GM12878 (cell line): ENCODE data around the gene MAGEB10. TPM values are rescaled to one million over a fixed set of nuclear protein-coding genes. Genes with fewer than 3 reads are reported as not detected.

Experiments used
- ATAC-seq: fragments of 200-7000 bp; cut with Tn5 transposase; 3 replicates; pipeline ENCODE4 v1.9.1; 2020; ENCODE audit warnings: mild to moderate bottlenecking, moderate library complexity
- BruUV-seq: library from RNA; stranded (reverse); fragments of 400-500 nt; replicated peaks from 2 replicates; lab custom pipeline; 2021; lab: Mats Ljungman, UMichigan
- CTCF ChIA-PET: fragments of 300-600 bp; sonication (Branson Sonifier 250); formaldehyde crosslinking; extraction: SDS; loops from one replicate; lab custom pipeline; 2021; ENCODE audit warnings: inconsistent platforms; lab: Yijun Ruan, JAX
- POLR2A ChIA-PET: fragments of 350-600 bp; formaldehyde crosslinking; extraction: SDS; loops from one replicate; lab custom pipeline; 2021; ENCODE audit warnings: inconsistent platforms; lab: Charles Lee
- RAD21 ChIA-PET: fragments of 300-600 bp; sonication (Branson Sonifier 250); formaldehyde crosslinking; loops from one replicate; lab custom pipeline; 2023; ENCODE audit warnings: antibody characterized with exemption; ENCODE audit not compliant: unreplicated experiment; lab: Charles Lee
- SMC1A ChIA-PET: fragments of 300-600 bp; sonication (Branson Sonifier 250); formaldehyde crosslinking; loops from one replicate; lab custom pipeline; 2023; ENCODE audit not compliant: unreplicated experiment, uncharacterized antibody; lab: Charles Lee
- DNase-seq: peaks from one replicate; pipeline ENCODE4 v3.0.0-alpha.2; 2011; ENCODE audit warnings: low read depth, low spot score
- FAIRE-seq: peaks from 3 replicates; lab custom pipeline; 2011; peaks lifted over from hg19 to GRCh38; lab: Jason Lieb, UNC
- H2AFZ ChIP-seq: 2 replicates; pipeline ENCODE4 v1.6.0; 2011; ENCODE audit warnings: low read depth, low read length, control low read depth; ENCODE audit not compliant: control insufficient read depth
- H3K27ac ChIP-seq: 2 replicates; pipeline ENCODE4 v1.5.1; 2011; ENCODE audit warnings: control low read depth; ENCODE audit not compliant: control insufficient read depth, insufficient read depth
- H3K27me3 ChIP-seq, 2 experiments: replicated peaks in 1 of 2; 2 replicates each; pipeline versions ENCODE4 v1.6.0 to v1.6.1; 2011; ENCODE audit warnings: low read length in 1 of 2; ENCODE audit not compliant: control insufficient read depth in 2 of 2, insufficient read depth in 2 of 2
- H3K36me3 ChIP-seq, 2 experiments: 2 replicates each; pipeline ENCODE4 v1.5.1; 2011; ENCODE audit warnings: low read length in 1 of 2; ENCODE audit not compliant: control insufficient read depth in 2 of 2, insufficient read depth in 2 of 2
- H3K4me1 ChIP-seq: 2 replicates; pipeline ENCODE4 v1.6.1; 2011; ENCODE audit warnings: mild to moderate bottlenecking, low read length, moderate library complexity, mixed read lengths; ENCODE audit not compliant: control insufficient read depth, insufficient read depth
- H3K4me2 ChIP-seq: 2 replicates; pipeline ENCODE4 v1.6.0; 2011; ENCODE audit warnings: control low read depth; ENCODE audit not compliant: control insufficient read depth, insufficient read depth
- H3K4me3 ChIP-seq: fragments of 200-600 bp; sonication (generic); 2 replicates; pipeline ENCODE4 v1.5.1; 2016
- H3K79me2 ChIP-seq: 2 replicates; pipeline ENCODE4 v1.6.0; 2011; ENCODE audit warnings: low read length; ENCODE audit not compliant: control insufficient read depth, insufficient read depth
- H3K9ac ChIP-seq: 2 replicates; pipeline ENCODE4 v1.8.0; 2011; ENCODE audit warnings: low read length, control low read depth, mixed read lengths; ENCODE audit not compliant: control insufficient read depth, insufficient read depth
- H3K9me3 ChIP-seq: replicated peaks from 3 replicates; pipeline ENCODE4 v1.5.1; 2011; ENCODE audit warnings: mild to moderate bottlenecking, low read length; ENCODE audit not compliant: control insufficient read depth, insufficient read depth
- H4K20me1 ChIP-seq: 2 replicates; pipeline ENCODE4 v1.6.0; 2011; ENCODE audit not compliant: control insufficient read depth, insufficient read depth
- CREM ChIP-seq: IDR thresholded peaks from 2 replicates; pipeline ENCODE4 v1.6.1; 2014; ENCODE audit warnings: antibody characterized with exemption, low read depth
- DPF2 ChIP-seq: fragments of 450-650 bp; IDR thresholded peaks from 2 replicates; pipeline ENCODE4 v1.6.1; 2017; ENCODE audit warnings: mild to moderate bottlenecking
- E2F8 ChIP-seq: fragments of 450-650 bp; IDR thresholded peaks from 2 replicates; pipeline ENCODE4 v1.6.1; 2018; ENCODE audit warnings: mild to moderate bottlenecking, low read depth, moderate library complexity; ENCODE audit not compliant: partially characterized antibody
- EGR1 ChIP-seq, 2 experiments: IDR thresholded peaks; 1 replicate in 1 of 2; 2 replicates in 1 of 2; pipeline ENCODE4 v1.6.1; 2011 to 2012; ENCODE audit warnings: low read depth in 2 of 2, low read length in 2 of 2, borderline replicate concordance in 1 of 2, mild to moderate bottlenecking in 1 of 2, moderate library complexity in 1 of 2
- IRF5 ChIP-seq: fragments of 450-650 bp; IDR thresholded peaks from 2 replicates; pipeline ENCODE4 v1.6.1; 2017; ENCODE audit warnings: borderline replicate concordance
- KDM1A ChIP-seq: fragments of 200-600 bp; sonication (generic); IDR thresholded peaks from 2 replicates; pipeline ENCODE4 v1.6.1; 2016; ENCODE audit warnings: borderline replicate concordance
- MAX ChIP-seq: IDR thresholded peaks from 2 replicates; pipeline ENCODE4 v1.6.1; 2012; ENCODE audit warnings: low read depth, low read length, improper control_type of control experiment
- MTA2 ChIP-seq: fragments of 450-650 bp; IDR thresholded peaks from 2 replicates; pipeline ENCODE4 v1.6.1; 2016; ENCODE audit warnings: low read depth, mild to moderate bottlenecking, moderate library complexity
- NR2C1 ChIP-seq: fragments of 450-650 bp; IDR thresholded peaks from 2 replicates; pipeline ENCODE4 v1.6.1; 2017; ENCODE audit warnings: antibody characterized with exemption, mild to moderate bottlenecking, moderate library complexity
- RAD51 ChIP-seq: fragments of 450-650 bp; IDR thresholded peaks from 2 replicates; pipeline ENCODE4 v1.6.1; 2016; ENCODE audit warnings: moderate library complexity, mild to moderate bottlenecking, inconsistent platforms
- RUNX3 ChIP-seq: IDR thresholded peaks from 2 replicates; pipeline ENCODE4 v1.6.1; 2012; ENCODE audit warnings: low read length, inconsistent platforms
- STAT1 ChIP-seq: fragments of 450-650 bp; conservative IDR thresholded peaks from 2 replicates; pipeline ENCODE4 v1.6.1; 2014; ENCODE audit warnings: antibody characterized with exemption, mild to moderate bottlenecking
- TARDBP ChIP-seq: IDR thresholded peaks from 2 replicates; pipeline ENCODE4 v1.6.1; 2016; ENCODE audit warnings: borderline replicate concordance
- USF1 ChIP-seq: IDR thresholded peaks from 2 replicates; pipeline ENCODE4 v1.6.1; 2011; ENCODE audit warnings: borderline replicate concordance, low read depth, mild to moderate bottlenecking, moderate library complexity, mixed read lengths, low read length; ENCODE audit not compliant: insufficient read depth; ENCODE audit errors: extremely low read length
- ZNF217 ChIP-seq: fragments of 450-650 bp; IDR thresholded peaks from 2 replicates; pipeline ENCODE4 v1.6.1; 2017; ENCODE audit warnings: antibody characterized with exemption, mild to moderate bottlenecking
- ZNF622 ChIP-seq: fragments of 450-650 bp; IDR thresholded peaks from 2 replicates; pipeline ENCODE4 v1.6.1; 2017; ENCODE audit warnings: mild to moderate bottlenecking, inconsistent platforms
- ZZZ3 ChIP-seq: IDR thresholded peaks from 2 replicates; pipeline ENCODE4 v1.6.1; 2011; ENCODE audit warnings: low read depth; ENCODE audit not compliant: control insufficient read depth, insufficient read length
- WGBS: methylation state at CpG from one replicate; pipeline ENCODE4 v1.1.6; 2016; ENCODE audit warnings: low lambda C conversion rate; ENCODE audit not compliant: insufficient replicate concordance, insufficient coverage; ENCODE audit errors: missing lambda C conversion rate; 5-methylcytosine and 5-hydroxymethylcytosine counted together
- in situ Hi-C: fragments of 300-500 bp; cut with MboI; formaldehyde crosslinking; loops from 9 replicates; pipeline ENCODE4 v1.14.3; 2018; ENCODE audit warnings: mixed read lengths
- intact Hi-C: fragments of 100-400 bp; cut with micrococcal nuclease; formaldehyde crosslinking; loops from one replicate; pipeline ENCODE4 v1.14.2; 2022; ENCODE audit not compliant: unreplicated experiment
- polyA plus RNA-seq, 11 experiments: library from polyadenylated mRNA; depleted of rRNA in 4 of 11; unstranded in 6 of 11; stranded (reverse) in 5 of 11; fragments of >200 nt; fragmentation: Nextera tagmentation in 4 of 11; fragmentation: Illumina TruSeq in 1 of 11; extraction: Ambion mirVana in 4 of 11; extraction: Trizol in 1 of 11; gene quantifications; 1 replicate in 1 of 11; 2 replicates in 10 of 11; pipeline versions ENCODE4 v1.2.1 to v1.2.3, GENCODE V29; 2011 to 2016; ENCODE audit warnings: inconsistent platforms in 2 of 11, missing spikeins in 2 of 11, low read depth in 1 of 11
- total RNA-seq, 4 experiments: library from RNA; depleted of rRNA in 3 of 4; stranded (reverse); fragments of >200 nt in 3 of 4; fragmentation: Illumina TruSeq in 1 of 4; extraction: Trizol in 1 of 4; gene quantifications; 2 replicates each; pipeline versions ENCODE4 v1.2.1 to v1.2.3, GENCODE V29; 2013 to 2021

The MAGEB10 gene
- total and polyA plus RNA-seq, 10 of the 15 experiments (the other 5 are each of a cell fraction or from before 2014, with no cell fraction given): not detected

GRCh38 chrX:27823812-27824211, 16.0 kb downstream of the MAGEB10 start (continued):
- no peak for TF ChIP-seq E2F8
- TF ChIP-seq TARDBP: no peak
- no peak for TF ChIP-seq RUNX3

DNA sequence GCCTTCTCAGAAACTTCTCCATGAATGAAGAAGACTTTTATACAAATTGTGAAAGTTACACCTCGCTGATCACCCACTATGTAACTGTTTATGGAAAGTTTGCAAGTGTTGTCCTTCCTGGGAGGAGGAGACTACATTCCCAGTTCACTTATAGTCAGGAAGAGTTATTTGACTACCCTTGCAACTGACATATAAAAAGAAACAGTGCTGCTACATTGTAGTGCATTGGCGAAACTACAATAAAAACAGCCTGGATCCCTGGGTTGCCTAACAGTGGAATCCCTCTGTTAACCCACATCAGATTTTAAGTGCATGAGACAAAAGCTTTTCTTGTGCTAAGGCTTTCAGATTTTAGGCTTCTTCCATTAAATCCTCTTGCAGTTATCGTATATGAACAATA, 30.4 kb downstream of the MAGEB10 start:
- intact Hi-C loops (no loop called here), in situ Hi-C loops (no loop called here)
- no peaks in the 10 kb centered on the region for H3K9me3 ChIP-seq
- ATAC-seq (no peak), FAIRE-seq (no peak), DNase-seq (no peak)
- H2AFZ ChIP-seq: no peak overlapping the region
- no peak overlapping the region for H3K27ac ChIP-seq
- POLR2A ChIA-PET: no interaction called here
- no peak overlapping the region for H3K9ac ChIP-seq
- RAD21 ChIA-PET: no interaction called here
- H3K4me1 ChIP-seq: no peaks in the 10 kb centered on the region
- no peaks in the 10 kb centered on the region for H3K36me3 ChIP-seq
- H3K79me2 ChIP-seq: no peaks in the 10 kb centered on the region
- SMC1A ChIA-PET: no interaction called here
- 17% methylated on average over 3 of the region's 3 CpGs for WGBS
- no peaks in the 10 kb centered on the region for H4K20me1 ChIP-seq
- H3K4me2 ChIP-seq: no peak overlapping the region
- CTCF ChIA-PET: no interaction called here
- BruUV-seq: no TSS peak
- no peak overlapping the region for H3K4me3 ChIP-seq
- H3K27me3 ChIP-seq: no peaks in the 10 kb centered on the region
- TF ChIP-seq CREM (no peak), E2F8 (no peak), IRF5 (no peak), ZNF217 (no peak), MAX (no peak), NR2C1 (no peak), DPF2 (no peak), KDM1A (no peak), RAD51 (no peak), MTA2 (no peak), ZNF622 (no peak), ZZZ3 (no peak), EGR1 (IDR thresholded peaks at IDR 0.05; ENCODE audit: borderline replicate concordance in 1 of 2, low read depth in 2 of 2, low read length in 2 of 2) (no peak), STAT1 (no peak), USF1 (no peak)
